HG02852 (cell line): Measurements from ENCODE around the gene AOC3.
A peak's percentile ranks its signal among the peaks of the same experiment; 100 is the strongest.

Source experiments
- ATAC-seq: cut with Tn5 transposase; IDR thresholded peaks from one replicate; pipeline ENCODE4 v1.9.1; 2021; ENCODE audit warnings: mild to moderate bottlenecking, moderate library complexity; ENCODE audit not compliant: unreplicated experiment

AOC3 gene, protein sequence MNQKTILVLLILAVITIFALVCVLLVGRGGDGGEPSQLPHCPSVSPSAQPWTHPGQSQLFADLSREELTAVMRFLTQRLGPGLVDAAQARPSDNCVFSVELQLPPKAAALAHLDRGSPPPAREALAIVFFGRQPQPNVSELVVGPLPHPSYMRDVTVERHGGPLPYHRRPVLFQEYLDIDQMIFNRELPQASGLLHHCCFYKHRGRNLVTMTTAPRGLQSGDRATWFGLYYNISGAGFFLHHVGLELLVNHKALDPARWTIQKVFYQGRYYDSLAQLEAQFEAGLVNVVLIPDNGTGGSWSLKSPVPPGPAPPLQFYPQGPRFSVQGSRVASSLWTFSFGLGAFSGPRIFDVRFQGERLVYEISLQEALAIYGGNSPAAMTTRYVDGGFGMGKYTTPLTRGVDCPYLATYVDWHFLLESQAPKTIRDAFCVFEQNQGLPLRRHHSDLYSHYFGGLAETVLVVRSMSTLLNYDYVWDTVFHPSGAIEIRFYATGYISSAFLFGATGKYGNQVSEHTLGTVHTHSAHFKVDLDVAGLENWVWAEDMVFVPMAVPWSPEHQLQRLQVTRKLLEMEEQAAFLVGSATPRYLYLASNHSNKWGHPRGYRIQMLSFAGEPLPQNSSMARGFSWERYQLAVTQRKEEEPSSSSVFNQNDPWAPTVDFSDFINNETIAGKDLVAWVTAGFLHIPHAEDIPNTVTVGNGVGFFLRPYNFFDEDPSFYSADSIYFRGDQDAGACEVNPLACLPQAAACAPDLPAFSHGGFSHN

GRCh38 chr17:42850954-42851353 is at the start of gene AOC3:
TSS of gene AOC3 (plus strand) at chr17:42851199. CDS start at chr17:42851344, 145 bp downstream.
- no peak for ATAC-seq

GRCh38 chr17:42803074-42803883 is 47.7 kb upstream of the AOC3 start:
- no peak for ATAC-seq

- no peak for ATAC-seq
Measured at GRCh38 chr17:42804918-42805367, 46.1 kb upstream of the AOC3 start.

GRCh38 chr17:42806249-42806648 is 44.8 kb upstream of the AOC3 start:
- no peak for ATAC-seq

- no peak for ATAC-seq
Measured at GRCh38 chr17:42809250-42809649, 41.7 kb upstream of the AOC3 start.

GRCh38 chr17:42814633-42815399 is 36.2 kb upstream of the AOC3 start:
- ATAC-seq = no peak

DNA sequence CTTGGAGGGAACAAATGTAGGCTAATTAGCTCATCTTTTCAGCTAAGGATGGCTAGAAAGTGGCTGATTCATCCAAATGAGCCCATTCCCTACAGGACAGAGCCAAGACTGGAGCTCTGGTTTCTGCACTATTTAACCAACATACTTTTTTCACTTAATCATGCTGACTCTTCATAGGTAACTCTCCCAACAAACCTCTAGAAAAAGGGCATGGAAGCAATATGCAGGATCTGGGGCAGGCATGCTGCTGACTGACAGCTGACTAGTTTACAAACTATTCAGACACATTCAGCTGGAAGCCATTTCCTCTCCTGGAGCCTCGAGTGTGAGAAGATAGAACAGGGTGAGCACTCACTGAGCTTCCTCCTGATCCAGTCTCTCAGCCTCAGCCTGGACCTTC is 33.1 kb upstream of the AOC3 start:
- ATAC-seq = no peak

DNA sequence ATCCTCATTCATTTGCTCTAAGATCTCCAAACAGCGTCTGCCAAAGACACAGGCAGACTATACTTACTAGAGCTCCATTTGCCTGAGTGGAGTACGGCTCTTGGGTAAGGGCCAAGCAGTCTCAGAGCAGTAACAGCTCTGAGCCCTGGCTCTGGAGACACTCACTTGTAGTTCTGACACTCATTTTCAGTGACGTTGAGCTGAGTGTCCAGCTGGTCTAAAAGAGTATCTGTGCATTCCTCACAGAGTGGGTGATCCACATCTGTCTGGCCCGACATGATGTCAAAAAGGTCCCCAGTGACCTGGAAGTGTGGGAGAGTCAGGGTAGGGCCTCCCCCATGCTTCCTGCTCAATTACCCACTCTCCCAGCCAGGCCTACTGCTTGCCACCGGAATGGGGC is 32.6 kb upstream of the AOC3 start:
- ATAC-seq = no peak

- no peak for ATAC-seq
Measured at GRCh38 chr17:42819939-42820535, 31.0 kb upstream of the AOC3 start.

DNA sequence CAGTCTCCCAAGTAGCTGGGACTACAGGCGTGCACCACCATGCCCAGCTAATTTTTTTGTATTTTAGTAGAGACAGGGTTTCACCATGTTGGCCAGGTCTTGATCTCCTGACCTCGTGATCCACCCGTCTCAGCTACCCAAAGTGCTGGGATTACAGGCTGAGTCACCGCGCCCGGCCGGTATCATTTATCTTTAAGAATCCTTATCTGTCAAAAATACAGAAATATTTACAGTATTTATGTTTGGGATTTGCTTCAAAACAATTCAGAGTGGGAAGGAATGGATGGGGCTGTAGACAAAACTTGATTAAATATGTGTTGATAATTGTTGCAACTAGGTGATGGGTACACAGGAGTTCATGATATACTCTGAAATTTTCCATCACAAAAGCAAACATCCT is 29.8 kb upstream of the AOC3 start:
- no peak for ATAC-seq

DNA sequence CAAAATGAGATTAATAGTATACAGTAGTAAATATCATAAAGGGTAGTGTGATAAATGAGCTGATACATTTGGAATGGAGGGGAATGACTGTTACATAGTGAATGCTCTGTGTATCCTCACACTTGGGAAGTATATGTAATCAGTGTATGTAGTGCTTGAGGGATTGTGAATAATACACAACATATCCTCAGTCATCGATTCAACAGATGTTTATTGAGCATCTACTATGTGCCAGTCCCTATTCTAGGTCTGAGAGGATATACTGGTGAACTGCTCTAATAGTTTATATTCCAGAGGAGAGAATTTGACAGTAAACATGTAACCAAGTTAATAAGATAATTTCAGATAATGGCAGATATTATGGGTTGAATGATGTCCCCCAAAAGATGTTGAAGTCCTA is 23.5 kb upstream of the AOC3 start:
- no peak for ATAC-seq

DNA sequence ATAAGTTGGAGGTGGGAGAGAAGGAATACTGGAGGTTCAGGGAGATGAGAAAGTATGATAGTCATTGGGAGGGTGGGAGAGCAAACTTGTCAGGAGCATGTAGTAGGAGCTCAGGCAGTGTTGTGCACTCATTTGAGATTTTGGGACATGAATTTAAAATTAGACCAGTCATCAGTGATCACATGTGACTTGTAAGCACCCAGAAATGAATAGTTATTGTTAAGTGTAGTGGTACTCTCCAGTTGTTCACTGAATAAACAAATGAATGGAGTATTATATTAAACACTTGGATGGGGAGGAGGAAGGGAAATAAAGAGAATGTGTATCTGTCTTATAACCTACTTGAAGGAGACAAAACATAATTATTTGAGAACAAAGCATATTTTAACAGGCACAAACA is 20.0 kb upstream of the AOC3 start:
- ATAC-seq = no peak

DNA sequence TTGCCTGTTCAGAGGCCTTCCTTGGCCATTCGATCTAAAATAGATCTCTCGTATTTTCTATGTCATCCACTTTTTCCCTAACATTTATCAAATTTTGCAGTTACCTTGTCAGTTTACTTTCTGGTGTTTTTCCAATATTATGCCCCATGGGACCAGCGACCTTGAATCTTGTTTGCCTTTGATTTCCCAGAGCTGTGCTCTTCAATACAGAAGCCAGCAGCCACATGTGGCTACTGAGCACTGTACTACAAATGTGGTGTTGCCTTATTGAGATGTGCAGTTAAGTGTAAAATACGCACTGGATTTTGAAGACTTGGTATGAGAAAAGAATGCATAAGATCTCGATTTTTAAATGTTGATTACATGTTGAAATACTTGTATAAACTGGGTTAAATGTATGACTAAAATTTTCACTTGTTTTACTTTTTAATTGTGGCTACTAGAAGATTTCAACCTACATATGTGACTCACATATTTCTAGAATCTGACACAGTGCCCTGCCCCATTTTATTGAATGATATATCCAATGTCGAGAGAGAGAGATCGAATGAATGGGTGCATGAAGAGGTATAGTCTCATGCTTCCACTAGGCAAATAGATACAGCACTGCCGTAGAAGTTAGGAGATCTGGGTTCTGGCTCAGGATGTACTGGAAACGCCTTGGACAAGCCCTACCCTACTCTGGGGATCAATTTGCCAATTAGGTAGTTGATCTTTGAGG is 18.6 kb upstream of the AOC3 start:
- peak; percentile 20 for ATAC-seq

DNA sequence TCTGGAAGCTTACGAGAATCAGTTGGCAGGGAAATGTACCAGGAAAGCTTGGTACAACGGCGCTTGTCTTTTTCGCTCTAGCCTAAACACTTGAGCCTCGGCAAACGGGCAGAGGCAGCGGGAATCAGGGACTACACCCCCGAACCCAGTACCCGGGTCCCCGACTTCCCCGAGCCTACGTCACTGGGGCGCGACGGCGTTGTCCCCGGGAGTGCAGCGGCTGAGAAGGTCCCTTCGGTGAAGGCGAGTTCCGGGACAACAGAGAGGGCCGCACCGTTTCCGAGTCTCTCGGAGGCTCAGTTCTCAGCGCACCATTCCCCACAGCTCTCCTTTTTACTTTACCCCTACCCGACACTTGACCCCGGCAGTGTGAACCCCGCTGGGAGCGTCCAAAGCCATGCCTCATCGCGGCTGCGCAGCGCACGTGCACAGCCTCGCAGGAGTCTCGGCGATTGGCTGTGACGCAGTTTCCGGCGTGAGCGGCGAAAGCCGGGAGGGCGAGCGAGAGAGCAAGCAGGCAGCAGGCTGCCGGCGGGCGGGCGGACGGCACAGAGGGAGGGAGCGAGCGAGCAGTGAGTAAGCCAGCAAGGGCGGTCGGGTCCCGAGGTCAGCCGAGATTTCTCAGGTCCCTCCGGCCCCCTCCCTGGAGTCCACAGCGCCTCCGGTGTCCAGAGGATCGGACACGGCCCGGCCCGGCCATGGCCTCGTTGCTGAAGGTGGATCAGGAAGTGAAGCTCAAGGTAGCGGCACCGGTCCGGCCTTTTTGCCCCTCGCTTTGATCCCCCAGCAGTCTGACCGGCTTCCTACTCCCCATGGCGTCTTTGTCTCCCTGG is 17.8 kb upstream of the AOC3 start, which contains the start of gene PSME3:
PSME3 (plus strand) TSS at position 464 of the 833 bp plus-strand sequence; CDS start at position 699, 235 bp downstream.
- ATAC-seq = peak; percentile 87

DNA sequence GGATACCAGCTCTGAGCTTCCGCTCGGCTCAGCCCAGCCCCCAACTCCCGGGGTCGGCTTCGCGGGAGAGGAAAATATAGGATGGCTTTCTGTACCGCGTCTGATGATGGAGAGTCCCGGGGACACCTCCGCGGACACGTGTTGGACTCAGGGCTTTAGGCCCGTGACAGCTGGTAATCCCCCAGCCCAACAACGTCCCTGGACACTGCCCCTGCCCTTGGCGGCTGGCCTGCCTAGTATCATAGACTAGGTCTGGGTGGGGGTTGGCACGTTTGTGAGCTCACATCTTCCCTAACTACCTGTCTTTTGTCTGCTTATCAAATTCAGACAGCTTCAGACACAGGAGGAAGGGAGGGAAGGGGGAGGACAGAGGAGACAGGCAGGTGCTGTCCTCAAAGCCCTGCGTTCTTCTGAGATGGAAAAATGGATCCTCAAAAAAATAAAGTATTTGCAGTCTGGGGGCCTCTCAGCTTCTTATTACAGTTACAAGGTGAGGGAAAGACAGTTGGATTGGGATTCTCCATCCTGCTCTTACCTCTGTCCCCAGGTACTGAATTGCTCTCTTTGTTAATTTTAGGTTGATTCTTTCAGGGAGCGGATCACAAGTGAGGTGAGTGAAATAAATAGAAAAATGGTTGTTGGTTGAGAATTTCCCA is 17.1 kb upstream of the AOC3 start:
- ATAC-seq = no peak

GRCh38 chr17:42835732-42836131 is 15.3 kb upstream of the AOC3 start:
- no peak for ATAC-seq

DNA sequence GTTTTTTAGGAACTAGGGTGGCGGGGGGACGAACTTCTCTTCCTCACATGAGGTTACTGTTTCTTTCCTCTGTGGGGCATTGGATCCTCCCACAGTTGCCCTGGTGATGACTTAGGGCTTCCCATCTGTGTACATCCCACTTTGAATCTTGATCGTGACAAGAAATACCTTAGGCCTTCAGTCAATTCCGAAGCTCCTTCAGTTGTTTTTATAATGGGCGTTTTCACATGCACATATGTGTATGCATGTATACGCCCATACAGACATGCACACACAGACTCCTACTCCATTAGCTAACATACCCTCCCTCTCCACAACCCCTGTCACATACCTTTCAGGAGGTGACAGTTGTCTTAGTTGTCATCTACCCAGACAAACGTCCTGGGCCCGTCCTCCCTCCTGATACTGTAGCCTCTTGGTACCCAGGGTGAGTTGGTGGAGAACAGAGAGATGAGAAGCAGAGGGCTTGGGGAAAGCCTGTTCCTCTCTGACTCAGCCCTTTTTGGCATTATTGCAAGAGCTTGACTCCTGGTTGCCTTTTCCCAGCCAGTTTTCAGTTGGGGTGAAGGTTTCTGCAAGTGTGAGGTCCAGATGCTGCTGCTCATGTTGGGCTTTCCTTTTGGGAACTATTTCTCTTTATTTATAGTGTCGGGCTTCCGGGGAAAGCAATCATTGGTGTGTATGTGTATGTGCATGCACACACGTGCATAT is 8.9 kb upstream of the AOC3 start:
- no peak for ATAC-seq
